PC-3 (cell line): Measurements from ENCODE around the gene SRSF2.

Source experiments
- EZH2phosphoT487 ChIP-seq: fragments of 300-600 bp; sonication (generic); IDR thresholded peaks from 2 replicates; pipeline ENCODE4 v1.6.1; 2018; ENCODE audit warnings: mild to moderate bottlenecking, antibody characterized with exemption, low read length, borderline replicate concordance
- TF ChIP-seq, protein P1 (sequence below): fragments of 300-600 bp; sonication (generic); conservative IDR thresholded peaks from 2 replicates; pipeline ENCODE4 v1.5.1; 2017; ENCODE audit warnings: antibody characterized with exemption, low read depth, mild to moderate bottlenecking, low read length

DNA sequence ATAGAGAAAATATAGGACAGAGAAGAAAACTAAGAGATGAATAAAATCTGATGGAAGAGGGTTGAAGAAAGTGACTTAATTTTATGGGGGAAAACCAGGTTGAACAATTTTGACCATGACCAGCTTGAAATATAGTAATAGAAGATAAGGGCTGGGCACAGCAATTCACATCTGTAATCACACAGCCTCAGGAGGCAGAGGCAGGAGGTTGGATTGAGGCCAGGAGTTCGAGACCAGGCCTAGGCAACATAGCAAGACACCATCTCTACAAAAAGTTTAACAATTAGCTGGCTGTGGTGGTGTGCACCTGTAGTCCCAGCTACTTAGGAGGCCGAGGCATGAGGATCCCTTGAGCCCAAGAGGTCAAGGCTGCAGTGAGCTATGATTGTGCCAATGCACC, 35.1 kb downstream of the SRSF2 start:
- TF ChIP-seq, protein P1, sequence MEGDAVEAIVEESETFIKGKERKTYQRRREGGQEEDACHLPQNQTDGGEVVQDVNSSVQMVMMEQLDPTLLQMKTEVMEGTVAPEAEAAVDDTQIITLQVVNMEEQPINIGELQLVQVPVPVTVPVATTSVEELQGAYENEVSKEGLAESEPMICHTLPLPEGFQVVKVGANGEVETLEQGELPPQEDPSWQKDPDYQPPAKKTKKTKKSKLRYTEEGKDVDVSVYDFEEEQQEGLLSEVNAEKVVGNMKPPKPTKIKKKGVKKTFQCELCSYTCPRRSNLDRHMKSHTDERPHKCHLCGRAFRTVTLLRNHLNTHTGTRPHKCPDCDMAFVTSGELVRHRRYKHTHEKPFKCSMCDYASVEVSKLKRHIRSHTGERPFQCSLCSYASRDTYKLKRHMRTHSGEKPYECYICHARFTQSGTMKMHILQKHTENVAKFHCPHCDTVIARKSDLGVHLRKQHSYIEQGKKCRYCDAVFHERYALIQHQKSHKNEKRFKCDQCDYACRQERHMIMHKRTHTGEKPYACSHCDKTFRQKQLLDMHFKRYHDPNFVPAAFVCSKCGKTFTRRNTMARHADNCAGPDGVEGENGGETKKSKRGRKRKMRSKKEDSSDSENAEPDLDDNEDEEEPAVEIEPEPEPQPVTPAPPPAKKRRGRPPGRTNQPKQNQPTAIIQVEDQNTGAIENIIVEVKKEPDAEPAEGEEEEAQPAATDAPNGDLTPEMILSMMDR: no peak
- TF ChIP-seq EZH2phosphoT487: no peak
